Testis (tissue), 3 donors: ENCODE results near the gene BUB1B. TPM values are rescaled to one million over a fixed set of nuclear protein-coding genes. Genes with fewer than 3 reads are reported as not detected.

ENCODE experiments used
- DNase-seq: peaks from one replicate; pipeline ENCODE4 v3.0.0-alpha.2; 2019
- H3K27ac ChIP-seq, 2 donors: fragments of 200-600 bp; sonication (generic); one replicate each; pipeline ENCODE4 v1.5.1; 2019
- H3K27me3 ChIP-seq: fragments of 200-600 bp; sonication (generic); one replicate; pipeline ENCODE4 v1.5.1; 2019
- H3K36me3 ChIP-seq: fragments of 200-600 bp; sonication (generic); one replicate; pipeline ENCODE4 v1.5.1; 2017; ENCODE audit warnings: low read depth; ENCODE audit errors: missing control alignments
- H3K4me1 ChIP-seq: fragments of 200-600 bp; sonication (generic); one replicate; pipeline ENCODE4 v1.5.1; 2019
- H3K4me3 ChIP-seq, 2 donors: fragments of 200-600 bp; sonication (generic); one replicate each; pipeline ENCODE4 v1.5.1; 2017 to 2019
- H3K9me3 ChIP-seq: fragments of 200-600 bp; sonication (generic); one replicate; pipeline ENCODE4 v1.5.1; 2017
- POLR2A ChIP-seq: fragments of 450-650 bp; IDR thresholded peaks from one replicate; pipeline ENCODE4 v1.6.1; 2017; ENCODE audit warnings: antibody characterized with exemption, mild to moderate bottlenecking, moderate library complexity
- WGBS, 2 donors: methylation state at CpG; one replicate each; pipeline ENCODE4 v1.1.5; 2018; 5-methylcytosine and 5-hydroxymethylcytosine counted together
- intact Hi-C: fragments of 100-400 bp; cut with DNase I; formaldehyde crosslinking; loops from one replicate; pipeline ENCODE4 v1.15.1; 2023; ENCODE audit warnings: low total_unique reads
- polyA plus RNA-seq: library from polyadenylated mRNA; stranded (reverse); fragments of 350-450 nt; fragmentation: Illumina TruSeq; extraction: RNeasy Lipid Tissue Mini Kit (QIAGEN cat#74804); gene quantifications from one replicate; pipeline ENCODE4 v1.2.3, GENCODE V29; 2014; ENCODE audit warnings: low read depth, low replicate concordance; ENCODE audit not compliant: insufficient read depth
- total RNA-seq, 2 donors: library from RNA; depleted of rRNA; stranded (reverse); fragments of >200 nt; gene quantifications; one replicate each; pipeline ENCODE4 v1.2.3, GENCODE V29; 2016
- TF ChIP-seq, protein P1 (sequence below), 3 experiments: fragments of 450-650 bp in 2 of 3; fragments of 200-600 bp in 1 of 3; sonication (generic) in 1 of 3; IDR thresholded peaks; one replicate each; pipeline ENCODE4 v1.5.1; 2016 to 2019; ENCODE audit warnings: antibody characterized with exemption in 3 of 3, mild to moderate bottlenecking in 2 of 3, moderate library complexity in 1 of 3

Gene BUB1B
- total and polyA plus RNA-seq, 3 donors from 2014 or later, result 38.6 to 66.2 (median 53.9) TPM

DNA sequence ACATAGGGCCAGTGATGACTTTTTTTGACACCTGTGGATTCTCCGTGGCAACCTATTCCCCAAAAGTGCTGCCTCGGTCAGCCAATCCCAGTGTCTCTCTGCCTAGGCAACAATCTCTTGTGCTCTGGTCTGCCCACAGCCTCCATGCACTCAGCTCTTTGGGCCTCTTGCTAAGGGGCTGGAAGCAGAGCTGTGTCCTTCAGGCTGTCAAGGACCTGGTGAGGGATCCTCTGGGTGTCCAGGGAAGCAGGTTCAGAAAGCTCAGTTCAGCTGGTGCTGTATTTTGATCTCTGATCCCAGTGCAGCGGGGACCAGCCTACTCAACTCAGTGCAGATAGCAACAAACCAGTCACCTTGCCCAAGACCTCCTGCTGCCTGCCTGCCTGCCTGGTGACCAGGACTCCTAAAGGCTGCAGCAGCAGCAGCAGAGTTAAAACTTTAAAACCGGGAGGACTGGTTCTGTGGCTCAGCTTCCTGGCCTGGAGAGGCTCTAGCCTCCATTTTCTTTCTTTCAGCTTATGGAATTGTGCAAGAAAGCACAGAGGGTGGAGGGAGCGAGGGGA is 84.2 kb downstream of the BUB1B start:
- intact Hi-C loops, result no loop called here
- Histone ChIP-seq H3K4me1 (peaks cover under 1% of the 10 kb centered on the region), H3K27me3 (no peaks in the 10 kb centered on the region), H3K36me3 (no peaks in the 10 kb centered on the region), H3K27ac (no peak overlapping the region), H3K4me3 (no peak overlapping the region), H3K9me3 (no peaks in the 10 kb centered on the region)
- WGBS, 2 donors, result 75 to 89% methylated on average over 5 of the region's 5 CpGs
- TF ChIP-seq POLR2A, result no peak
- TF ChIP-seq, protein P1, sequence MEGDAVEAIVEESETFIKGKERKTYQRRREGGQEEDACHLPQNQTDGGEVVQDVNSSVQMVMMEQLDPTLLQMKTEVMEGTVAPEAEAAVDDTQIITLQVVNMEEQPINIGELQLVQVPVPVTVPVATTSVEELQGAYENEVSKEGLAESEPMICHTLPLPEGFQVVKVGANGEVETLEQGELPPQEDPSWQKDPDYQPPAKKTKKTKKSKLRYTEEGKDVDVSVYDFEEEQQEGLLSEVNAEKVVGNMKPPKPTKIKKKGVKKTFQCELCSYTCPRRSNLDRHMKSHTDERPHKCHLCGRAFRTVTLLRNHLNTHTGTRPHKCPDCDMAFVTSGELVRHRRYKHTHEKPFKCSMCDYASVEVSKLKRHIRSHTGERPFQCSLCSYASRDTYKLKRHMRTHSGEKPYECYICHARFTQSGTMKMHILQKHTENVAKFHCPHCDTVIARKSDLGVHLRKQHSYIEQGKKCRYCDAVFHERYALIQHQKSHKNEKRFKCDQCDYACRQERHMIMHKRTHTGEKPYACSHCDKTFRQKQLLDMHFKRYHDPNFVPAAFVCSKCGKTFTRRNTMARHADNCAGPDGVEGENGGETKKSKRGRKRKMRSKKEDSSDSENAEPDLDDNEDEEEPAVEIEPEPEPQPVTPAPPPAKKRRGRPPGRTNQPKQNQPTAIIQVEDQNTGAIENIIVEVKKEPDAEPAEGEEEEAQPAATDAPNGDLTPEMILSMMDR (IDR thresholded peaks at IDR 0.05), result no peak
- DNase-seq, result peak; percentile 7

DNA sequence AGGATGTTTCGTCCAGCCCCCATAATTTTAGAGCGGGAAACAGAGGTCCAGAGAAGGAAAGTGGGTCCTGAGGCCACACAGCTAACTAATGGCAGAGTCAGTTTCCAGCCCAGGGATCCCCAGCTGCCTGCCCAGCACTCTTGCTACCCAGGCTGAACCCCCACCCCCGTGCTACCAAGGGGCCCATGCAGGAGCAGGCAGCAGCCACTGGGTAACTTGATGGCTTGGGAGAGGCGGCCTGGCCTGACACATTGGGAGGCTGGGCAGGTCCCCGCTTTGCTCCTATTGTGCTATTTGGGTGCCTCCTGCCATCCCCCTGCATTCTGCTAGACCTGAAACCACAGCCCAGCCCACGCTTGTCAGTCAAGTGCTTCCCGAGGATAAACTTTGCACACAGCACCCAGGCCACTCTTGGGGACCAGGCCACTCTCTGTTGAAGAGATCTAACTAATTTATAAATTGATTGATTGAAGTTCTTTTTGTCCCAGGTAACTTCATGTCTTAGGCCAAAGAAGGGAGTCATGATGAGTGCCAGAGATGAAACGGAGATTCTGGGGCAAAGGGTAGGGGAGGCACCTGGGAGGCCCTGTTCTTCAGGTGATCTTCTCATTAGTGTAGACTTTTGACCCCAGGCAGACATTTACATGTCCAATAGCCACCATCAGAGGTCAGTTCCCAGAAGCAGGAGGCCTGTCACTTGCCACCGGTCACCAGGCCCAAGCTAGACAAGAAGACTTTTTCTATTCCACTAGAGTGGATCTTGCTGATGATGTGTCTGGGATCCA is 85.0 kb downstream of the BUB1B start:
- H3K36me3 ChIP-seq, result no peaks in the 10 kb centered on the region
- WGBS, 2 donors, result 90 to 92% methylated on average over 8 to 9 of the region's 9 CpGs
- DNase-seq, result no peak
- no peak overlapping the region for H3K27ac ChIP-seq
- H3K4me3 ChIP-seq, result no peak overlapping the region
- TF ChIP-seq, protein P1 (IDR thresholded peaks at IDR 0.05), result no peak
- TF ChIP-seq POLR2A, result no peak
- H3K4me1 ChIP-seq, result peaks cover 1% of the 10 kb centered on the region
- no peaks in the 10 kb centered on the region for H3K9me3 ChIP-seq
- H3K27me3 ChIP-seq, result no peaks in the 10 kb centered on the region
- intact Hi-C loops, result no loop called here

DNA sequence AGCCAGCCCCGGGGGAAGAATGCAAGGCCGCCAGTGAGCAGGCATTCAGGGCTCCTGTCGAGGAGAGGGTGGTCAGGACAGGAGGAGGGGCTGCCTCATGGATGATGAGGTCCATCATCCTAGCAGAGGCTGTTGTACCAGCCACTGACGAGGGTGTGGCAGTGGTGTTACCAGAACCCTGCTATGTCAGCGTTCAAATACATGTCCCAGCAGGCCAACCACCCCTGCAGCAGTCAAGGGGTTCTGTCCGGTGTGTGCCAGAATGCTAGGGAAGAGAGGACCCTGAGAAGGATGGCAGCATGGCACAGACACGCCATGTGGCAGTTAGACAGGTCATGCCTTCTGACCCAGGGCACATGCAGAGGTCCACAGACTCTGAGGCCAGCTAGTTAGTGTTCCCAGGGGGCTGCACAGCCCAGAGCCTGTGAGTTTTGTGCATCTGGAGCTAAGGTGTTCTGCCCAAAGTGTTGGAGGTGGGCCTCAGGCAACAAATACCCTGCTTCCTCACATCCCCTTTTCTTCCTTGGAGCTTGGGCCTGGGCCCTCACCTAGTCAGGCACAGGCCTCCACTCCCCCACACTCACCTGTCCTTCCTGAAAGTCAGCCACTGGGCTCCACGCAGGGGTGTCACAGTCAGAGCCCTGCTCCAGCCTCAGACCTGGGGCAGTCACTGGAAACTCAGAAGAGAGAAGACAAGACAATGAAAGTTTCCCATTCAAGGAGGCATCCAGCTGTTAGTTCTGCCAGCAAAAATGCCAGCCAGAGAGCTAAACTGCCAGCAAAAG is 85.8 kb downstream of the BUB1B start:
- Histone ChIP-seq H3K27me3 (no peaks in the 10 kb centered on the region), H3K36me3 (no peaks in the 10 kb centered on the region), H3K27ac (no peak overlapping the region), H3K4me3 (no peak overlapping the region), H3K4me1 (peaks cover 7% of the 10 kb centered on the region), H3K9me3 (no peaks in the 10 kb centered on the region)
- WGBS, 2 donors, result 90 to 98% methylated on average over 7 to 8 of the region's 8 CpGs
- no peak for DNase-seq
- TF ChIP-seq, protein P1 (IDR thresholded peaks at IDR 0.05), result no peak
- TF ChIP-seq POLR2A, result no peak
- intact Hi-C loops, result no loop called here

DNA sequence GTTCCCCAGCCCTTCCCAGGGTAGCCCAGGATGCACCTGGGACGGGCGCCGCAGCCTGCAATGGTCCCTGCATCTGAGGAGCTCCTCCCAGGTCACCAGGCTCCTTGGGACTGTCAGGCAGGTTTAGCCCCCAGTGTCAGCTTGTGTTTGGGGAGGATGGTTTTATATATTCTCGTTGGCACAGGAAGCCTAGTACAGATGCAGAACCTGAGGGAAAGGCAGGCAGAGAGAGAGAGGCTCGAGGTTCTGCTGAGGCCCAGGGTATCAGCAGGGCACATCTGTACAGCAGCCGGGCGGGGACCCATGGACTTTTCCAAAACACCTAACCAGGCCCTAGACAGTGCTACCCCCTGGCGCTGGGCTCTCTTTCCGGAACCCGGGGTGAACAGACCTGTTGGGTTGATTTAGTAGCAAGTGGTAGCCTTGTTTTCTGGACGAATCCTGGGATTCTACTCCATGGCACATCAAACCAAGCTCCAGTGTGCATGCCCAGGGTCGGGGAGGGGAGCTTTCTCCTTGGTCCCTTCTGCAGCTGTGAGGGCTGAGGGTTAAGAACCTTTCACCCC is 86.6 kb downstream of the BUB1B start:
- Histone ChIP-seq H3K36me3 (no peaks in the 10 kb centered on the region), H3K4me3 (no peak overlapping the region), H3K4me1 (peaks cover 13% of the 10 kb centered on the region), H3K27me3 (no peaks in the 10 kb centered on the region), H3K27ac (no peak overlapping the region), H3K9me3 (no peaks in the 10 kb centered on the region)
- TF ChIP-seq, protein P1 (IDR thresholded peaks at IDR 0.05), result no peak
- TF ChIP-seq POLR2A, result no peak
- WGBS, 2 donors, result 82 to 86% methylated on average over 11 to 12 of the region's 12 CpGs
- DNase-seq, result no peak
- intact Hi-C loops, result no loop called here
